OCI-LY3 (cell line): ENCODE data around the gene SCNN1A.

Experiments used
- CTCF ChIP-seq: fragments of 200-600, 300-600 bp; sonication (generic); IDR thresholded peaks from 2 replicates; pipeline ENCODE4 v1.5.1; 2014; ENCODE audit warnings: antibody characterized with exemption, low read length, low read depth
- EZH2phosphoT487 ChIP-seq: fragments of 200-600 bp; shearing (Covaris generic); IDR thresholded peaks from 2 replicates; pipeline ENCODE4 v1.6.1; 2018; ENCODE audit warnings: antibody characterized with exemption, mixed run types, low read depth

DNA sequence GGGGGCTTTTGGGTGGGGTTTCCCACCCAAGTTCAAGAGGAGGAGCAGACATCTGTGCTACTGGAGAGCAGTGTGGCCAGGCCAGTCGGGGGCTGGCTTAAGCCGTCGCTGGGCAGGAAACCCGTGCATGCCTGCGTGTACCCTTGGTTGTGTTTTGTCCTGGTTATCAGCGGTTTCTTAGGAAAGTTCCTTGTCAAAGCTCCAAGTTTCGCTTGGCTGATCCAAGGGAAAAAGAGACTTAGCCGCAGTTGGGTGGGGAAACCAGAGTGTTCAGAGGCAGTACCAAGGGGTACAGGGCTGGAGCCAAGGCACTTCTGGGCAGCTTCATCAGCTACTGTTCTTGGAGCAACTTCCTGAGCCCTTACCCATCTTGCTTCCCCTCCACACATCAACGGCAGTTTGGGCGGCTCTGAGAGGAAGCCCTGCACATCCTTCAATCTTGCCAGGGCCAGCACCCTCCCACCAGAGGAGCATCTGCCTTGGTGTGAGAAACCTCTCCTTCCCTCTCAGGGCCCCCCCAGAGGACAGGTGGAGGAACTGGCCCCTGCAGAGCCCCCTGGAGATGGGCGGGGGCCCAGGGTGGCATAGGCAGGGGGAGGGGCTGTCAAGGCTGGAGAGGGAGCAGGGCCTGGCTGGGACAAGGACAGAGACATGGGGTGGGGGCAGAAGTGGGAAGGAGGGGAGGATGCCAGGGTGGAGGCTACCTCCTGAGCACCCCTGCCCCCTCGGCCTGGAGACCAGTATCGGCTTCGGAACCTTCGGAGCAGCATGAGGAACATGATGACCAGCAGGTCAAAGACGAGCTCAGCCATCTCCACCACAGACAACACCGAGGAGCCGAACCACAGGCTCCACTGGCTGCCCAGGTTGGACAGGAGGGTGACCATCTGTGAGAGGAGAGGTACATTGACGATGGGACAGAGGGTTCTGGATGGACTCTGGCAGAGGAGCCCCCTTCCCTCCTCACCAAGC lies 27.7 kb downstream of the SCNN1A start:
- TF ChIP-seq CTCF (no peak), EZH2phosphoT487 (no peak)
